GM19035 (cell line): ENCODE data around the gene NCKAP5.

Experiments
- ATAC-seq: cut with Tn5 transposase; IDR thresholded peaks from one replicate; pipeline ENCODE4 v1.9.1; 2021; ENCODE audit not compliant: unreplicated experiment

NCKAP5 gene

DNA sequence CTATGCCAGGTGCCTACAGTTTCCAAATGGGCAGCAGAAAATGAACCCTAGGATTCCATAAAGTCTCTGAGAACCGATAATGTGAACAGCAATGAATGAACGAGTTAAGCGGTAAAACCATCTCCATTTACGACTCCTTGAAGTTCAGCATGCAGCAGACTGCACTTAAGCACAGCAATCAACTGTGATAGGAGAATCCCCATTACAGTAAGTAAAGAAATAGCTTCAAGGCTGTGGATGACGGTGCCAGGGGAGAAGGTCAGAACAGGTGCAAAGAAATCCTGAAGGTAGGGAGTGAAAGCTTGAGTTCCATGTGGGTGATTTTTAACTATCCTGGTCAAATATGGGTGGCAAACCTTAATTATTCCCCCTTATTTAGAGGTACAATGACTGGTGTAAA, 444.4 kb downstream of the NCKAP5 start:
- no peak for ATAC-seq

GRCh38 chr2:133123393-133123792, 444.9 kb downstream of the NCKAP5 start:
- ATAC-seq, result no peak

- no peak for ATAC-seq
Measured at GRCh38 chr2:133122529-133122928, 445.7 kb downstream of the NCKAP5 start.

GRCh38 chr2:133120310-133120709, 448.0 kb downstream of the NCKAP5 start:
- ATAC-seq, result no peak

DNA sequence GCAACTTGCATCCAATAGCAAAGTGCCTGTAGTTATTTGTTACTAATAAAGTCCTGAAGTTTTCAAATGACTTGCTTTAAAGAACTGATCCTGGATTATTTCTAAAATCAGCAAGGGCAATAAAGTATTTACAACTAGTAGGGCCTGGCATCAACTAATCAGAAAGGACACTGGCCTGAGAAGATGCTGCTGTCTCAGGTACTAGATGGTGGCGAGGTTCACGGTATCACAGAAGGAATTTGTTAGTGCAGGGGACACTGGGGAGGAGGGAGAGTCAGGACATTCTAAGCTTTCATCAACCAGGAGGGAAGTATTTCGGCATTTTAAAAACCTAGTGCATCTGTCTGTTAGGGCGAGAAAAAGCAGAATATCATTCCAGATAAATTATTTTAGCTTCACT, 458.1 kb downstream of the NCKAP5 start:
- ATAC-seq, result no peak

- ATAC-seq, result no peak
Measured at GRCh38 chr2:133109772-133110171, 458.5 kb downstream of the NCKAP5 start.

GRCh38 chr2:133107058-133107815, 461.0 kb downstream of the NCKAP5 start:
- ATAC-seq, result no peak

- ATAC-seq, result no peak
Measured at GRCh38 chr2:133104871-133105270, 463.4 kb downstream of the NCKAP5 start.

DNA sequence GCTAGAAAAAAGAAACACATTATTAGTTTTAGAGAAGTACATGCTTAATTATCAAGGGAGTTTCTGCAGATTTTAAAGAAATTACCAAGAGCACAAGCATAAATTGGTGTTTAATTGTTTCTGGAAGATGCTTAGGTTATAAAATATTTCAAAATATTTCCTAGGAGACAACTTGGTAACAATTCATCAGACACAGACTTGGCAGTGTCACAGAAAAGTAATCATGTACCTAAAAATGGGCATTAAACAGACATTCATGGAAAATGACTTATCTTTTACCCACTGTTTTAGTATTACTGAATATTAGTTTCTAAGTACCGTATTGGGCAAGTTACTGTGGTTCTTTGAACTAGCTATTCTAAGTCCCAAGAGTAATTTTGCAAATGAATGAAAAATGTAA, 469.5 kb downstream of the NCKAP5 start:
- ATAC-seq, result no peak

DNA sequence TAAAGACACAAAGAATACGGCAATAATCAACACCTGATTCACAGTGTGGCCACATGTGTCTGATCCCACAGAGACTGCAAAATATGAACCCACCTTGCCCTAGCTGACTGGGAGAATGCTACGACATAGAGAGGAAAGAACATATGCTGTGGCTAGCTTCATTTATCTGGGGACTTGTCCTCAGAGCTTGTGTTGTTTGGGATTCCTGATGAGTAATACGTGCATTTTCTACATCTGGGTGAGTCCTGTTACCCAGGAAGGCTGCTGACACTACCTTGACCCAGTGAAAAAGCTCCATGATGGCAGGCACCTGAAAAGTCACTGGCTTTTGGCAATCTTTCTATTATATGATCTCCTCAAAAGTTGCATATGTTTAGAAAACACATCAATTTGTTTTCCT, 470.6 kb downstream of the NCKAP5 start:
- ATAC-seq, result no peak

DNA sequence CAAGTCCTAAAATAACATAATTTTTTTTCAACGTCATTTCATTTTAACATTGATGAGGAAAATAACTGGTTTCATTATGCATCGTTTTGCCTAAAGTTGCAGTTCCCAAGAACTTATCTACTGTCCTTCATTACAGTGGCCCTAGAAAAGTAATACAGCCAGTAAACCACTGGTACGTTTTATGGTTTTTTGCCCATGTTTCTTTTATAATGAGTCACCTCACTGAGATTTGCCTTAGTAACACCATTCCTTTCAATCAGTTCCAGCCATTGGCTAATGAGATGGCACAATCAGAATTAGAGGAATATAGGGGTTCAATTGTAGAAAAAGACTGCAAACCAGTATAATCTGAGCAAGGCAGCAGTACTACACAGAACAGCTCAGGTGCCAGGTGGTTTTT, 475.7 kb downstream of the NCKAP5 start:
- no peak for ATAC-seq

DNA sequence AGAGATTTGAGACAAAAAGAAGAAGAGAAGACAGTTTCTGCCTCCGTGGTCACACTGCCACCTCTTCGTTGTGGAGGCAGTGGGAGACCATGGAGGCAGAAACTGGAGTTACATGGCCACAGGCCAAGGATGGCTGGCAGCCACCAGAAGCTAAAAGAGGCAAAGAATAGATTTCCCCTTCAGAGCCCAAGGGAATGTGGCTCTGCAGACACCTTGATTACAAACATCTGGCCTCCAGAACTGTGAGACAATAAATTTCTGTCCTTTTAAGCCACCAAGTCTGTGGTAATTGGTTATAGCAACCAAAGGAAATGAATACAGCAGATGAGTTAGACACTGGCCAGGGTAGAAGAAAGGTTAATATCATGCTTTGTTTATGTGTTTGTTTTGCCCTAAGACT, 477.9 kb downstream of the NCKAP5 start:
- no peak for ATAC-seq

- ATAC-seq, result no peak
Measured at GRCh38 chr2:133086176-133086575, 482.1 kb downstream of the NCKAP5 start.

GRCh38 chr2:133085646-133086045, 482.6 kb downstream of the NCKAP5 start:
- ATAC-seq, result no peak

GRCh38 chr2:133082034-133082433, 486.2 kb downstream of the NCKAP5 start:
- no peak for ATAC-seq

GRCh38 chr2:133080822-133081221, 487.4 kb downstream of the NCKAP5 start:
- no peak for ATAC-seq

DNA sequence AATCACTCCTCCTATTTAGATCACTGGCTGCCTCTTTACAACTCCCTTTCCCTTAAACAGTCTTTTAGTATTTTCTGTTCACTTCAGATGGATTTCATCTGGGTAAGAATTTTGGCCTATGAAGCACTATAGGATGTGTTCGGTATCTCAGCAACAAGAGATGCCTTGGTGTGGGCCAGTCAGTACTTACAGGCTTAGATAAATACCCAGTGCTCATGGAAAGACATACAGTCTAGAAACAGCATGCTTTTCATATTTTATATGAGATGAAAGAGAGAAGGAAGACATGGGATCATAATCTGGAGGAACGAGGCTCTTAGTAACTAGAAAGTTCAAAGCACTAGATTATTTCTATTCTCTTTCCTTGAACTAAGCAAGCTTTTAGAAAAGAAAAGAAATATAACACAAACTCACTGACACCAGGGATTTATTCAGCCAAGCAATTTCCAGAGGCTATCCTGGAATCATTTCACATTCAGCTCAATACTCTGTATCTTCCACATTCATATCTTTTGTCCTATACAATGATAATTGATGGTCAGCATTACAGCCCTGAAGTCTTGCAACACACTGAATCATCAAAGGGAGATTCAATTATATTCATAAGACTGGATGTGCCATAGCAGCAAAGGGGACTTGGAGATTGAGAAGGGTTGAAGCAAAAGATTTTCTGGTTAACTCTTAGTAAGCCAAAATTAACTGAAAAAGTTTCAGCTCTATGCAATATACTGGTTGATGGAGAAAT, 489.4 kb downstream of the NCKAP5 start:
- ATAC-seq, result no peak

DNA sequence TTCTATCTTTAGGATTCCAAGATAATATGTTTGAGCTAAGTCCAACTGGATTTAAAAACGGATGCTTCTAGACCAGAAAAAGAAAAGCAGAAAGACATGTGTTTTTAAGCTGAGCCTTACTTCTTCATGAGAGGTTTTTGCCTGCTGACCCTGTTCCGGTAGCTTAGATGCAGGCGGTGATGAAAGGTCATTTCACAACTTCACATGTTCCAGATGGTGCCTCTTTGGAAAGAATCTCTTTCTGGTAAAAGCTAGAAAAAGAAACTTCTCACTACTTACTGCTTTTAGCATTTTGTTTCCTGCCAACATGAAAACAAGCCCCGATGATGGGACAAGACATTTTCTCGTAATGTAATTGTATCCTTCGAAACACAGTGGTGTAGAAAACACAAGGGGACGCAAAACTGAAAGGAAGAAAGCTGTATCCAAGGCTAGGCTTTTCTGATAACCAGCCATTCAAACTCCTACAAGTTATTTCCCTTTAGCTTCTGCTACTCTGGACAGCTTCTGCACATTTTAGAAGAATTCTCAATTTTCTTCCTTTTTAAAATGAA, 490.9 kb downstream of the NCKAP5 start:
- ATAC-seq, result no peak

- no peak for ATAC-seq
Measured at GRCh38 chr2:133072837-133073694, 495.2 kb downstream of the NCKAP5 start.

GRCh38 chr2:133063775-133064174, 504.5 kb downstream of the NCKAP5 start:
- ATAC-seq, result no peak

GRCh38 chr2:133062931-133063665, 505.2 kb downstream of the NCKAP5 start:
- no peak for ATAC-seq
